Measurements from ENCODE around the gene RGMA.

Gene RGMA

GRCh38 chr15:93012786-93013185 lies 76.2 kb downstream of the RGMA start:
- no peak for TF ChIP-seq CTCF (IDR thresholded peaks at IDR 0.05; ENCODE audit: control insufficient read depth, insufficient read depth, low read depth, low read length, missing control alignments)
- no peak overlapping the region for H3K4me3 ChIP-seq (ENCODE audit: control insufficient read depth, low read depth, low read length)
- DNase-seq (ENCODE audit: low read depth), result no peak

DNA sequence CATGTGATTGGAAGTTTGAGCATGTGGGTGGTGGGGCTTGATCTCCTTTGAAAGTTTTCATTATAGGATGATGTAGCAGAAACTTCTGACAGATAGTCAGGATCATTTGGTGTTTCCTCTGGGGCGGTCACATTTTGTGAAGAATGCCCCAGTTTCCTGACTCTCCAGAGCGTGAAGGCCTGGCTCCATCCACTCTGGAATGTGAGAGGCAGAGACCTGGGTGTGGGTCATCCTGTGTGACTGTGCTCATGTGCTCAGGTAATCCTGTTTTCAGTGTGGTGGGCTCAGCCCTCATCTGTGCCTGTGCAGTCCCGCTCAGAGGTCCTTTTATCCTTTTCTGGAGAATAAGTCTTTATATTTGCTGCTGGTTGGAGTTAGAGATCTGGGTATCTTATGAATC lies 81.0 kb downstream of the RGMA start:
- H3K4me3 ChIP-seq (ENCODE audit: control insufficient read depth, low read depth, low read length), result no peak overlapping the region
- no peak for DNase-seq (ENCODE audit: low read depth)
- TF ChIP-seq CTCF (IDR thresholded peaks at IDR 0.05; ENCODE audit: control insufficient read depth, insufficient read depth, low read depth, low read length, missing control alignments), result no peak

- no peak overlapping the region for H3K4me3 ChIP-seq (ENCODE audit: control insufficient read depth, low read depth, low read length)
- TF ChIP-seq CTCF (IDR thresholded peaks at IDR 0.05; ENCODE audit: control insufficient read depth, insufficient read depth, low read depth, low read length, missing control alignments), result no peak
- no peak for DNase-seq (ENCODE audit: low read depth)
Observed at GRCh38 chr15:93005133-93005532, 83.9 kb downstream of the RGMA start.

- DNase-seq (ENCODE audit: low read depth), result no peak
- H3K4me3 ChIP-seq (ENCODE audit: control insufficient read depth, low read depth, low read length), result no peak overlapping the region
- TF ChIP-seq CTCF (IDR thresholded peaks at IDR 0.05; ENCODE audit: control insufficient read depth, insufficient read depth, low read depth, low read length, missing control alignments), result no peak
Observed at GRCh38 chr15:93001881-93002280, 87.1 kb downstream of the RGMA start.

GRCh38 chr15:93001156-93001555 lies 87.9 kb downstream of the RGMA start:
- no peak for DNase-seq (ENCODE audit: low read depth)
- no peak overlapping the region for H3K4me3 ChIP-seq (ENCODE audit: control insufficient read depth, low read depth, low read length)
- TF ChIP-seq CTCF (IDR thresholded peaks at IDR 0.05; ENCODE audit: control insufficient read depth, insufficient read depth, low read depth, low read length, missing control alignments), result no peak

- H3K4me3 ChIP-seq (ENCODE audit: control insufficient read depth, low read depth, low read length), result no peak overlapping the region
- DNase-seq (ENCODE audit: low read depth), result no peak
- TF ChIP-seq CTCF (IDR thresholded peaks at IDR 0.05; ENCODE audit: control insufficient read depth, insufficient read depth, low read depth, low read length, missing control alignments), result no peak
Observed at GRCh38 chr15:92997821-92998220, 91.2 kb downstream of the RGMA start.

DNA sequence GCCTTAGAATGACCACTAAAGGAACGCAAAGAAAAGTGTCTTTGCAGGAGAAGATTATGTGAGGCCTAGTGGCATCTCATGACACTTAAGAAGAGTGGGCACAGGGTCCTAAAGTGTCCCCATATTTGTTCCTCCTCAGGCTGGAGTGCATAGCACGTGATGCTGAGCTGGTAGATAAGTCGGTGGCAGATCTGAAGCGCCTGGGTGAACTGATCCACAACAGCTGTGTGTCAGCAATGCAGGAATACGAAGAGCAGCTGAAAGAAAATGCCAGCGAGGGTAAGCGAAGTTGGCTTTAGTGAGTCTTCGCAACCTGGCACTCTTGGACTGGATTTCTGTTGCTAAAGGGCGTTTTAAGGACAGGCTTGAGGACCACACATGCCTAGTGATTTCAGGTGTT lies 96.3 kb downstream of the RGMA start:
- no peak overlapping the region for H3K4me3 ChIP-seq (ENCODE audit: control insufficient read depth, low read depth, low read length)
- TF ChIP-seq CTCF (IDR thresholded peaks at IDR 0.05; ENCODE audit: control insufficient read depth, insufficient read depth, low read depth, low read length, missing control alignments), result no peak

More for the DNA sequence above, 96.3 kb downstream of the RGMA start:
- no peak for DNase-seq (ENCODE audit: low read depth)

Measured in AG09309 (cell line).